WTC11 (cell line): ENCODE data around the gene CARS1. TPM values are rescaled to one million over a fixed set of nuclear protein-coding genes. Genes with fewer than 3 reads are reported as not detected.

Experiments used
- ATAC-seq: fragments of 200-7000 bp; cut with Tn5 transposase; 2 replicates; pipeline ENCODE4 v1.10.0; 2021; ENCODE audit warnings: mild to moderate bottlenecking, moderate library complexity
- CTCF ChIA-PET: fragments of 300-600 bp; sonication (Branson Sonifier 250); formaldehyde crosslinking; loops from one replicate; lab custom pipeline; 2021; ENCODE audit warnings: antibody characterized with exemption; lab: Charles Lee
- POLR2A ChIA-PET: fragments of 350-600 bp; sonication (Branson Sonifier 250); formaldehyde crosslinking; loops from one replicate; lab custom pipeline; 2021; ENCODE audit warnings: antibody characterized with exemption; lab: Charles Lee
- DNase-seq: peaks from one replicate; pipeline ENCODE4 v3.0.0; 2021; ENCODE audit warnings: low spot score
- H3K27ac Mint-ChIP-seq: 2 replicates; pipeline ENCODE4 v1.8.0; 2021; ENCODE audit warnings: mixed read lengths
- H3K27me3 Mint-ChIP-seq: 2 replicates; pipeline ENCODE4 v1.8.0; 2021; ENCODE audit warnings: low read depth, mild to moderate bottlenecking, moderate library complexity, mixed read lengths
- H3K36me3 Mint-ChIP-seq: 2 replicates; pipeline ENCODE4 v1.8.0; 2021; ENCODE audit warnings: mixed read lengths
- H3K4me1 Mint-ChIP-seq: 2 replicates; pipeline ENCODE4 v1.8.0; 2022; ENCODE audit warnings: mixed read lengths
- H3K4me3 Mint-ChIP-seq: 2 replicates; pipeline ENCODE4 v1.8.0; 2021; ENCODE audit warnings: mild to moderate bottlenecking, moderate library complexity, mixed read lengths
- H3K9me3 Mint-ChIP-seq: 2 replicates; pipeline ENCODE4 v1.8.0; 2021; ENCODE audit warnings: mixed read lengths
- ATF6 ChIP-seq: sonication (generic); formaldehyde crosslinking; IDR thresholded peaks from 2 replicates; pipeline ENCODE4 v1.8.1; 2023; ENCODE audit warnings: mild to moderate bottlenecking, missing genetic modification reagents
- CREM ChIP-seq: sonication (generic); formaldehyde crosslinking; IDR thresholded peaks from 2 replicates; pipeline ENCODE4 v1.8.1; 2022; ENCODE audit warnings: mild to moderate bottlenecking, missing genetic modification reagents, moderate library complexity
- FOXK1 ChIP-seq: sonication (generic); formaldehyde crosslinking; IDR thresholded peaks from 2 replicates; pipeline ENCODE4 v1.8.0; 2022; ENCODE audit warnings: mild to moderate bottlenecking, moderate library complexity, missing genetic modification reagents
- GTF2I ChIP-seq: fragments of 250-450 bp; sonication (Bioruptor Pico); conservative IDR thresholded peaks from 2 replicates; pipeline ENCODE4 v1.4.0; 2021; ENCODE audit warnings: mild to moderate bottlenecking
- ZNF232 ChIP-seq: sonication (generic); formaldehyde crosslinking; IDR thresholded peaks from 2 replicates; pipeline ENCODE4 v1.8.0; 2022; ENCODE audit warnings: mild to moderate bottlenecking, missing genetic modification reagents
- ZNF263 ChIP-seq: sonication (generic); formaldehyde crosslinking; IDR thresholded peaks from 2 replicates; pipeline ENCODE4 v1.8.1; 2022; ENCODE audit warnings: low read depth, mild to moderate bottlenecking, moderate library complexity, missing genetic modification reagents
- ZNF396 ChIP-seq: fragments of 250-450 bp; sonication (Bioruptor Pico); IDR thresholded peaks from 2 replicates; pipeline ENCODE4 v1.8.0; 2021; ENCODE audit warnings: mild to moderate bottlenecking, moderate library complexity, borderline replicate concordance
- ZNF512 ChIP-seq: sonication (generic); formaldehyde crosslinking; IDR thresholded peaks from 2 replicates; pipeline ENCODE4 v1.8.1; 2022; ENCODE audit warnings: missing genetic modification reagents, borderline replicate concordance
- total RNA-seq: library from RNA; stranded (reverse); gene quantifications from 3 replicates; pipeline ENCODE4 v1.2.3, GENCODE V29; 2021
- TF ChIP-seq, protein P1 (sequence below): fragments of 250-450 bp; sonication (Bioruptor Pico); IDR thresholded peaks from 2 replicates; pipeline ENCODE4 v1.8.0; 2021; ENCODE audit warnings: mild to moderate bottlenecking
- TF ChIP-seq, protein P2 (sequence below): sonication (generic); formaldehyde crosslinking; IDR thresholded peaks from 2 replicates; pipeline ENCODE4 v1.8.1; 2023; ENCODE audit warnings: mild to moderate bottlenecking, missing genetic modification reagents, moderate library complexity
- TF ChIP-seq, protein P3 (sequence below): fragments of 250-450 bp; sonication (Bioruptor Pico); IDR thresholded peaks from 2 replicates; pipeline ENCODE4 v1.9.0; 2021; ENCODE audit warnings: mild to moderate bottlenecking, borderline replicate concordance
- TF ChIP-seq, protein P4 (sequence below): sonication (generic); formaldehyde crosslinking; IDR thresholded peaks from 2 replicates; pipeline ENCODE4 v1.8.1; 2022; ENCODE audit warnings: low read depth, mild to moderate bottlenecking, moderate library complexity, missing genetic modification reagents, borderline replicate concordance
- TF ChIP-seq, protein P5 (sequence below): sonication (generic); formaldehyde crosslinking; IDR thresholded peaks from 2 replicates; pipeline ENCODE4 v1.8.1; 2023; ENCODE audit warnings: mild to moderate bottlenecking, missing genetic modification reagents, borderline replicate concordance

Gene CARS1
- total RNA-seq, 1 experiment from 2014 or later: 92.0 TPM

DNA sequence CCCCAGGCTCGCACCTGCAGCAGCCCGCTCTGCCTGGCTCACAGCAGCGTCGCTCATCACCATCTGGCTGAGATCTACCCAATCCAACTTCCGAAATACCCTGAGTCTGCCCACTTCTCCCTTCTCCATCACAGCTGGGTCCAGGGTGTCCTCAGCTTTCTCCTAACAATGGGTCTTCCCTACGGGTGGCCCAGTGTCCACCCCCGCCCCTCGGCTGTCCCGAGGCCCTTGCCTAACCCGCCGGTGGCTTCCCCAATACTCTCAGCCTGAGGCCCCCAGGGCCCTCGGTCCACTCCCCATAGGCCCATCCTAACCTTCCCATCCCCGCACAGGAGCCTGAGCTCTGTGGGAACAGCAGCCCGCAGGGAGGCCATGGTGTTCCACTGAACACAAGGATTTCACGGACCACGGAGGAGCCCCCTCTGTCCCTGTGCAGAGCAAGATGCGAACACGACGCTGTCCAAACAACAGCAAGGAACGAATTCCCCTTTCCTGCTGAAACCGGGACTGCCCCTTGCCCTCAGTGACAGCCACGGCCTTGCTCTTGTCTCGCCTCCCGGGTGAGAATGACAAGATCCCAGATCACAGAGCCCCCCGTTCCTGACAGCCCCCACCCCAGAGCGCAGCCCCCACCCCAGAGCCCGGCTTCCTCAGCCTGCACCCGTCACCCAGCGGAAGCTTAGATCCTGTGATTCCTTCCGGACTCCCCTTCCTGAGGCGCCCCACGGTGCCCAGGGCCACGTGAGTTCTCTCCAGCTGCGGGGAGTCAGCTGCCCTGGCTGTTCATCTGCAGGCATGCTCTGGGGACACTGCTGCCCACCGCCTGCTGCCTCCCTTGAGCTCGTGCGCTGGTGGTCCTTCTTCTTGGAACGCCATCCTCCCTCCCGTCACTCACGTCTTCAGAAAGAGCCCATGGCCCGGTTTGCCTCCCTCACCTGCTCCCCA is 48.8 kb upstream of the CARS1 start:
- ATAC-seq (no peak), DNase-seq (peak; percentile 11)
- TF ChIP-seq GTF2I (CRISPR knock-in tag) (no peak), ATF6 (CRISPR knock-in tag) (no peak), ZNF512 (no peak), ZNF263 (CRISPR knock-in tag) (no peak)
- TF ChIP-seq, protein P1, sequence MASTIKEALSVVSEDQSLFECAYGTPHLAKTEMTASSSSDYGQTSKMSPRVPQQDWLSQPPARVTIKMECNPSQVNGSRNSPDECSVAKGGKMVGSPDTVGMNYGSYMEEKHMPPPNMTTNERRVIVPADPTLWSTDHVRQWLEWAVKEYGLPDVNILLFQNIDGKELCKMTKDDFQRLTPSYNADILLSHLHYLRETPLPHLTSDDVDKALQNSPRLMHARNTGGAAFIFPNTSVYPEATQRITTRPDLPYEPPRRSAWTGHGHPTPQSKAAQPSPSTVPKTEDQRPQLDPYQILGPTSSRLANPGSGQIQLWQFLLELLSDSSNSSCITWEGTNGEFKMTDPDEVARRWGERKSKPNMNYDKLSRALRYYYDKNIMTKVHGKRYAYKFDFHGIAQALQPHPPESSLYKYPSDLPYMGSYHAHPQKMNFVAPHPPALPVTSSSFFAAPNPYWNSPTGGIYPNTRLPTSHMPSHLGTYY (CRISPR knock-in tag): no peak
- TF ChIP-seq, protein P2, sequence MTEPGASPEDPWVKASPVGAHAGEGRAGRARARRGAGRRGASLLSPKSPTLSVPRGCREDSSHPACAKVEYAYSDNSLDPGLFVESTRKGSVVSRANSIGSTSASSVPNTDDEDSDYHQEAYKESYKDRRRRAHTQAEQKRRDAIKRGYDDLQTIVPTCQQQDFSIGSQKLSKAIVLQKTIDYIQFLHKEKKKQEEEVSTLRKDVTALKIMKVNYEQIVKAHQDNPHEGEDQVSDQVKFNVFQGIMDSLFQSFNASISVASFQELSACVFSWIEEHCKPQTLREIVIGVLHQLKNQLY: no peak
- TF ChIP-seq, protein P3, sequence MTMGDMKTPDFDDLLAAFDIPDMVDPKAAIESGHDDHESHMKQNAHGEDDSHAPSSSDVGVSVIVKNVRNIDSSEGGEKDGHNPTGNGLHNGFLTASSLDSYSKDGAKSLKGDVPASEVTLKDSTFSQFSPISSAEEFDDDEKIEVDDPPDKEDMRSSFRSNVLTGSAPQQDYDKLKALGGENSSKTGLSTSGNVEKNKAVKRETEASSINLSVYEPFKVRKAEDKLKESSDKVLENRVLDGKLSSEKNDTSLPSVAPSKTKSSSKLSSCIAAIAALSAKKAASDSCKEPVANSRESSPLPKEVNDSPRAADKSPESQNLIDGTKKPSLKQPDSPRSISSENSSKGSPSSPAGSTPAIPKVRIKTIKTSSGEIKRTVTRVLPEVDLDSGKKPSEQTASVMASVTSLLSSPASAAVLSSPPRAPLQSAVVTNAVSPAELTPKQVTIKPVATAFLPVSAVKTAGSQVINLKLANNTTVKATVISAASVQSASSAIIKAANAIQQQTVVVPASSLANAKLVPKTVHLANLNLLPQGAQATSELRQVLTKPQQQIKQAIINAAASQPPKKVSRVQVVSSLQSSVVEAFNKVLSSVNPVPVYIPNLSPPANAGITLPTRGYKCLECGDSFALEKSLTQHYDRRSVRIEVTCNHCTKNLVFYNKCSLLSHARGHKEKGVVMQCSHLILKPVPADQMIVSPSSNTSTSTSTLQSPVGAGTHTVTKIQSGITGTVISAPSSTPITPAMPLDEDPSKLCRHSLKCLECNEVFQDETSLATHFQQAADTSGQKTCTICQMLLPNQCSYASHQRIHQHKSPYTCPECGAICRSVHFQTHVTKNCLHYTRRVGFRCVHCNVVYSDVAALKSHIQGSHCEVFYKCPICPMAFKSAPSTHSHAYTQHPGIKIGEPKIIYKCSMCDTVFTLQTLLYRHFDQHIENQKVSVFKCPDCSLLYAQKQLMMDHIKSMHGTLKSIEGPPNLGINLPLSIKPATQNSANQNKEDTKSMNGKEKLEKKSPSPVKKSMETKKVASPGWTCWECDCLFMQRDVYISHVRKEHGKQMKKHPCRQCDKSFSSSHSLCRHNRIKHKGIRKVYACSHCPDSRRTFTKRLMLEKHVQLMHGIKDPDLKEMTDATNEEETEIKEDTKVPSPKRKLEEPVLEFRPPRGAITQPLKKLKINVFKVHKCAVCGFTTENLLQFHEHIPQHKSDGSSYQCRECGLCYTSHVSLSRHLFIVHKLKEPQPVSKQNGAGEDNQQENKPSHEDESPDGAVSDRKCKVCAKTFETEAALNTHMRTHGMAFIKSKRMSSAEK (CRISPR knock-in tag): no peak
- H3K27ac Mint-ChIP-seq: peak overlapping the region; percentile 80
- H3K4me1 Mint-ChIP-seq: peaks cover 17% of the 10 kb centered on the region
- H3K4me3 Mint-ChIP-seq: no peak overlapping the region
- H3K27me3 Mint-ChIP-seq: peaks cover 3% of the 10 kb centered on the region; the same call in 1 of the 2 replicates
- CTCF ChIA-PET: interaction anchor here (0.8 to 3.2 kb wide), 6 partner anchors 13 to 69 kb away, joined by 3 to 10 read pairs (median 4); no protein-coding TSS in a partner anchor
- H3K9me3 Mint-ChIP-seq: peaks cover 11% of the 10 kb centered on the region
- POLR2A ChIA-PET: no interaction called here
- H3K36me3 Mint-ChIP-seq: peaks cover 6% of the 10 kb centered on the region; the same call in 1 of the 2 replicates

DNA sequence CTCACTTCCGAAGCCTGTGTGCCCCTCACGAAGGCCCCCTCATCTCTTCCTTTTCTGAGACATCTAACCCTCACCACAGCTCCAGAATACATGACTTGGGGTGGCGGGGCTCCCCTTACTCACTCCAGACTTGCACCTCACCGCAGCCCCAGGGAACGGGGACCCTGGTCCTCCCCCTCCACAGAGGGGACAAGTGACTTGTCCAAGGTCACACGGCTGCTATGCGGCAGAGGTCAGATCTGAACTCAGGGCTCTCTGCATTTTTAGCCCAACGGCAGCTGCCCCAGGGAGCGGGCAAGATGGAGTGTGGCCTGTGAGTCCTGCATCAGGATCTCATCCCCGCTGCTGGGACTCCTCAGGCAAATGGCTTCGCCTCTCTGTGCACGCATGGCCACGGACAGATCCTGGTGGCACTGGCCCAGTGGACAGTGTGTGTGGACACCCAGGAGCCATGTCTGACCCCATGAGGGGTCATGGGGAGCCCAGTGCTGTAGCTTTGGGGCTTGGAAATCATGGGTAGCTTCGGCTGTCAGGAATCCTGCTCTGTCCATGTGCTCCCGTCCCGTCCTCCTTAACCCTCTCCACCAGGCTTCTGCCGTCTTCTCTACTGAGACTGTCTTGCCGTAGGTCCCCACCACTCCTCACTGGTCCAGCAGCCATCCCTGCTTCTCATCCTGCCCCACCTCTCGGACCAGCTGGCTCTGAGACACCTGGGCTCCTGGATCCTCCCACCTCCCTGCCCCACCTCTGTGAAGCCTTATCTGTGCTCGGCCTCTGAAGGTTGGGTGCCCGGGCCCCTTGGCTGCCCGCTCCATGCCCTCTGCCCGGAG is 48.0 kb upstream of the CARS1 start:
- H3K27me3 Mint-ChIP-seq: peaks cover under 1% of the 10 kb centered on the region; the same call in 1 of the 2 replicates
- peak; percentile 5 for DNase-seq
- CTCF ChIA-PET: interaction anchor here (1.2 to 3.2 kb wide), 2 partner anchors 13 to 25 kb away, joined by 3 to 10 read pairs; no protein-coding TSS in a partner anchor
- no peak for TF ChIP-seq CREM (CRISPR knock-in tag)
- TF ChIP-seq, protein P4, sequence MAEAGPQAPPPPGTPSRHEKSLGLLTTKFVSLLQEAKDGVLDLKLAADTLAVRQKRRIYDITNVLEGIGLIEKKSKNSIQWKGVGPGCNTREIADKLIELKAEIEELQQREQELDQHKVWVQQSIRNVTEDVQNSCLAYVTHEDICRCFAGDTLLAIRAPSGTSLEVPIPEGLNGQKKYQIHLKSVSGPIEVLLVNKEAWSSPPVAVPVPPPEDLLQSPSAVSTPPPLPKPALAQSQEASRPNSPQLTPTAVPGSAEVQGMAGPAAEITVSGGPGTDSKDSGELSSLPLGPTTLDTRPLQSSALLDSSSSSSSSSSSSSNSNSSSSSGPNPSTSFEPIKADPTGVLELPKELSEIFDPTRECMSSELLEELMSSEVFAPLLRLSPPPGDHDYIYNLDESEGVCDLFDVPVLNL (CRISPR knock-in tag): no peak
- no peak for TF ChIP-seq ZNF232 (CRISPR knock-in tag)
- TF ChIP-seq, protein P5, sequence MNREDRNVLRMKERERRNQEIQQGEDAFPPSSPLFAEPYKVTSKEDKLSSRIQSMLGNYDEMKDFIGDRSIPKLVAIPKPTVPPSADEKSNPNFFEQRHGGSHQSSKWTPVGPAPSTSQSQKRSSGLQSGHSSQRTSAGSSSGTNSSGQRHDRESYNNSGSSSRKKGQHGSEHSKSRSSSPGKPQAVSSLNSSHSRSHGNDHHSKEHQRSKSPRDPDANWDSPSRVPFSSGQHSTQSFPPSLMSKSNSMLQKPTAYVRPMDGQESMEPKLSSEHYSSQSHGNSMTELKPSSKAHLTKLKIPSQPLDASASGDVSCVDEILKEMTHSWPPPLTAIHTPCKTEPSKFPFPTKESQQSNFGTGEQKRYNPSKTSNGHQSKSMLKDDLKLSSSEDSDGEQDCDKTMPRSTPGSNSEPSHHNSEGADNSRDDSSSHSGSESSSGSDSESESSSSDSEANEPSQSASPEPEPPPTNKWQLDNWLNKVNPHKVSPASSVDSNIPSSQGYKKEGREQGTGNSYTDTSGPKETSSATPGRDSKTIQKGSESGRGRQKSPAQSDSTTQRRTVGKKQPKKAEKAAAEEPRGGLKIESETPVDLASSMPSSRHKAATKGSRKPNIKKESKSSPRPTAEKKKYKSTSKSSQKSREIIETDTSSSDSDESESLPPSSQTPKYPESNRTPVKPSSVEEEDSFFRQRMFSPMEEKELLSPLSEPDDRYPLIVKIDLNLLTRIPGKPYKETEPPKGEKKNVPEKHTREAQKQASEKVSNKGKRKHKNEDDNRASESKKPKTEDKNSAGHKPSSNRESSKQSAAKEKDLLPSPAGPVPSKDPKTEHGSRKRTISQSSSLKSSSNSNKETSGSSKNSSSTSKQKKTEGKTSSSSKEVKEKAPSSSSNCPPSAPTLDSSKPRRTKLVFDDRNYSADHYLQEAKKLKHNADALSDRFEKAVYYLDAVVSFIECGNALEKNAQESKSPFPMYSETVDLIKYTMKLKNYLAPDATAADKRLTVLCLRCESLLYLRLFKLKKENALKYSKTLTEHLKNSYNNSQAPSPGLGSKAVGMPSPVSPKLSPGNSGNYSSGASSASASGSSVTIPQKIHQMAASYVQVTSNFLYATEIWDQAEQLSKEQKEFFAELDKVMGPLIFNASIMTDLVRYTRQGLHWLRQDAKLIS (CRISPR knock-in tag): no peak
- TF ChIP-seq ZNF396 (CRISPR knock-in tag): no peak
- TF ChIP-seq FOXK1 (CRISPR knock-in tag): no peak

More for the DNA sequence above, 48.0 kb upstream of the CARS1 start:
- no peak for ATAC-seq
- peaks cover 4% of the 10 kb centered on the region; the same call in 1 of the 2 replicates for H3K9me3 Mint-ChIP-seq
- POLR2A ChIA-PET: no interaction called here
- peaks cover 17% of the 10 kb centered on the region for H3K4me1 Mint-ChIP-seq
- H3K4me3 Mint-ChIP-seq: no peak overlapping the region
- no peak overlapping the region for H3K27ac Mint-ChIP-seq
- H3K36me3 Mint-ChIP-seq: peaks cover 3% of the 10 kb centered on the region; the same call in 1 of the 2 replicates
